ENCODE data around the gene TXNDC15.

TXNDC15 gene

DNA sequence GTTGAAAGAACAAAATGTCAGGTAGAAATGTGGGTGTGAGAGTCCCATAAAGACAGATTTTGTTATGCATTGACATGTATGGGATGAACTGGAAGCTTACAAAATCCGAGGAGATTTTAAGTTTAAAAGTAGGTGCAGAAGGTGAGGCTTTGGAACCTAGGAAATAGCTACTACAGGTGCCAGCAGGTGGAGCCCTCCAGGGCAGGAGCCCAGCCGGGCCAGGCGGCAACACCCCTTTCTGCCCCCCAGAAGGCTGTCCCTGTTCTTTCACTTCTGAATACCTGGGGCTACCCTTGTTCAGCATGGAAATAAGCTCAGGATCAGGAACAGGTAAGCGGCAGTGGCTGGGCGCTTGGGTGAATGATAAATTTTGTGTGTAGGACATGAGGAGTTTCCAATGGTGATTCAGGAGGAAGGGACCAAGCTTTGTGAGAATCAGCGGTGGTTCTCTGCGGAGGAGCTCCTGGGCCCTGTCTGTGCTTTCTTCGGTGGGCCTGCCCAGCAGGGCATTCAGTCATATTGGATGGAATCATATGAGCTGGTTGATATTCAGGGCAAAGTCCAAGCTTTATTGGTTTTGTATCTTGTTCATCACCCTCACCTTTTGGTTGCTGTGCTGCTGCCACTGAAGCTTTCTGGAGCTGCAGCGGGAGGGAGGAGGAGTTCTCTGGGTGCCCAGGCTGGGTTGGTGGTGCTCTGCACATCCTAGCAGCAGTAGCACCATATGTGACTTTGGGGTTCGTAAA lies 43.1 kb downstream of the TXNDC15 start:
- no peak overlapping the region for H3K4me2 ChIP-seq (ENCODE audit: low read length)
- no peaks in the 10 kb centered on the region for H3K27me3 ChIP-seq (ENCODE audit: control insufficient read depth, low read length)
- no peak overlapping the region for H3K4me3 ChIP-seq (ENCODE audit: low read length)
- no peaks in the 10 kb centered on the region for H3K9me3 ChIP-seq (ENCODE audit: control insufficient read depth, insufficient read depth, low read length)
- no peak overlapping the region for H3K27ac ChIP-seq (ENCODE audit: low read depth, low read length)
- no peaks in the 10 kb centered on the region for H3K4me1 ChIP-seq (ENCODE audit: control insufficient read depth, low read length)
- H3K9me2 ChIP-seq (replicated peaks; ENCODE audit: control insufficient read depth, low read length) = no peaks in the 10 kb centered on the region
- peaks cover 26% of the 10 kb centered on the region for H3K79me2 ChIP-seq (ENCODE audit: control insufficient read depth, low read length)
- TF ChIP-seq, protein P1, sequence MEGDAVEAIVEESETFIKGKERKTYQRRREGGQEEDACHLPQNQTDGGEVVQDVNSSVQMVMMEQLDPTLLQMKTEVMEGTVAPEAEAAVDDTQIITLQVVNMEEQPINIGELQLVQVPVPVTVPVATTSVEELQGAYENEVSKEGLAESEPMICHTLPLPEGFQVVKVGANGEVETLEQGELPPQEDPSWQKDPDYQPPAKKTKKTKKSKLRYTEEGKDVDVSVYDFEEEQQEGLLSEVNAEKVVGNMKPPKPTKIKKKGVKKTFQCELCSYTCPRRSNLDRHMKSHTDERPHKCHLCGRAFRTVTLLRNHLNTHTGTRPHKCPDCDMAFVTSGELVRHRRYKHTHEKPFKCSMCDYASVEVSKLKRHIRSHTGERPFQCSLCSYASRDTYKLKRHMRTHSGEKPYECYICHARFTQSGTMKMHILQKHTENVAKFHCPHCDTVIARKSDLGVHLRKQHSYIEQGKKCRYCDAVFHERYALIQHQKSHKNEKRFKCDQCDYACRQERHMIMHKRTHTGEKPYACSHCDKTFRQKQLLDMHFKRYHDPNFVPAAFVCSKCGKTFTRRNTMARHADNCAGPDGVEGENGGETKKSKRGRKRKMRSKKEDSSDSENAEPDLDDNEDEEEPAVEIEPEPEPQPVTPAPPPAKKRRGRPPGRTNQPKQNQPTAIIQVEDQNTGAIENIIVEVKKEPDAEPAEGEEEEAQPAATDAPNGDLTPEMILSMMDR (IDR thresholded peaks at IDR 0.05; ENCODE audit: low read depth, low read length, poor library complexity, severe bottlenecking) = peak; percentile 70
- TF ChIP-seq EZH2phosphoT487 (IDR thresholded peaks at IDR 0.05; ENCODE audit: borderline replicate concordance, low read length) = no peak
- peaks cover 77% of the 10 kb centered on the region for H3K36me3 ChIP-seq (ENCODE audit: control insufficient read depth, low read length)
- no peaks in the 10 kb centered on the region for H4K20me1 ChIP-seq (ENCODE audit: control insufficient read depth, insufficient read depth, low read depth, low read length)
- H3F3A ChIP-seq (ENCODE audit: control insufficient read depth, insufficient read depth) = no peaks in the 10 kb centered on the region

DNA sequence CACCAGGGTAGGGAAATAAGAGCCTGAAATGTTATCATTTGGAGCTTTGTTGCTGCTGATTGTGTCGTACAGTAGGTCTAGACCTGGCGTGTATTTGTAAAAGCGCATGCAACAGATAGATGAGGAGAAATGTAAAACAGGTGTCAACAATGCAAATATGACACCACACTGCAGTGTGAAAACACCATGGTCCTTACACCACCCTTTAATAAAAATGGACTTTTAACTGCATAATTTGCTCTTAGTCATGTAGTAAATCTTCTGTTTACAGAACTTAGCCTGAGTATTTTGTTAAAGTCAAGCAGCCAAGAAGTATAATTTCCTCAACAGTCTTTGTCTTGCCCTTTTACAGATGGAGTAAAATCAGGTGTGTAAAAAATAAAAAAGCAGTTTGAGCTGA lies 44.7 kb downstream of the TXNDC15 start:
- Histone ChIP-seq H3K27me3 (ENCODE audit: control insufficient read depth, low read length) (no peaks in the 10 kb centered on the region), H3K9me3 (ENCODE audit: control insufficient read depth, insufficient read depth, low read length) (no peaks in the 10 kb centered on the region), H3K4me2 (ENCODE audit: low read length) (no peak overlapping the region), H3K27ac (ENCODE audit: low read depth, low read length) (no peak overlapping the region), H3K4me1 (ENCODE audit: control insufficient read depth, low read length) (no peaks in the 10 kb centered on the region), H3K9me2 (replicated peaks; ENCODE audit: control insufficient read depth, low read length) (no peaks in the 10 kb centered on the region), H4K20me1 (ENCODE audit: control insufficient read depth, insufficient read depth, low read depth, low read length) (no peaks in the 10 kb centered on the region), H3K36me3 (ENCODE audit: control insufficient read depth, low read length) (peaks cover 65% of the 10 kb centered on the region), H3K79me2 (ENCODE audit: control insufficient read depth, low read length) (peaks cover 21% of the 10 kb centered on the region), H3F3A (ENCODE audit: control insufficient read depth, insufficient read depth) (no peaks in the 10 kb centered on the region), H3K4me3 (ENCODE audit: low read length) (no peak overlapping the region)
- TF ChIP-seq, protein P1 (IDR thresholded peaks at IDR 0.05; ENCODE audit: low read depth, low read length, poor library complexity, severe bottlenecking) = no peak
- TF ChIP-seq EZH2phosphoT487 (IDR thresholded peaks at IDR 0.05; ENCODE audit: borderline replicate concordance, low read length) = no peak

DNA sequence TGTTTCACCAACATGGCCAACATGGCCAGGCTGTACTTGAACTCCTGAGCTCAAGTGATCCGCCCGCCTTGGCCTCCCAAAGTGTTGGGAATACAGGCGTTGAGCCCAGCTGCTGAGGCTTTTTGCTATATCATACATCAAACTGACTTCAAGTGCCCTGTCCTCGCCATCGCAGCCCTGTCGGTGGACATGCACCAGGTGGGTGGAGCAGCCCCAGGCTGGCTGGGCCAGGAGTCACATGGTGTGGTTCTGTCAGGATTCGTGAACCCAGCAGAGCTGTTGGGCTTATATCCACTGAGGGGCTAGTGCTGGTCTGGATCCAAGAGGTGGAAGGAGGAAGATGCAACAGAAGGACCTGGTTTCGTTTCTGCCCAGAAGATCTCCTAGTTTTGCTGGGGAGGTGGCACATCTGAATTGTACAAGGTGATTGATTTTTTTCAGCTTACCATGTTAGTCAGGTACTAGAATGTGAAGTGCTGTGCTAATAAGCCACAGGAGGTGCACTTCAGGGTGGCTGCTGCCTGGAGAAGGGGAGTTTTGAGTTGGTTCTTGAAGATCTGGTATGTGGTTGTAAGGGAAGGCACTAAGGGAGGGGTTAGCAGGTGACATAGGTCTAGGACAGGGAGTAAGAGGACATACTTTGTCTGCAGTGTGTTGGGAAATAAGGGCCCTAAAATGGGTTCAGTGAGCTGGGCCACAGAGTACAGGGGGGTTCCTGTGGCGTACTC lies 46.8 kb downstream of the TXNDC15 start:
- H3K4me2 ChIP-seq (ENCODE audit: low read length) = no peak overlapping the region
- no peaks in the 10 kb centered on the region for H3K4me1 ChIP-seq (ENCODE audit: control insufficient read depth, low read length)
- no peaks in the 10 kb centered on the region for H3K27me3 ChIP-seq (ENCODE audit: control insufficient read depth, low read length)
- TF ChIP-seq, protein P1 (IDR thresholded peaks at IDR 0.05; ENCODE audit: low read depth, low read length, poor library complexity, severe bottlenecking) = no peak
- no peak for TF ChIP-seq EZH2phosphoT487 (IDR thresholded peaks at IDR 0.05; ENCODE audit: borderline replicate concordance, low read length)
- no peak overlapping the region for H3K27ac ChIP-seq (ENCODE audit: low read depth, low read length)
- no peaks in the 10 kb centered on the region for H3F3A ChIP-seq (ENCODE audit: control insufficient read depth, insufficient read depth)
- H3K9me3 ChIP-seq (ENCODE audit: control insufficient read depth, insufficient read depth, low read length) = no peaks in the 10 kb centered on the region
- no peaks in the 10 kb centered on the region for H3K9me2 ChIP-seq (replicated peaks; ENCODE audit: control insufficient read depth, low read length)
- peaks cover 46% of the 10 kb centered on the region for H3K36me3 ChIP-seq (ENCODE audit: control insufficient read depth, low read length)
- H3K4me3 ChIP-seq (ENCODE audit: low read length) = no peak overlapping the region
- H4K20me1 ChIP-seq (ENCODE audit: control insufficient read depth, insufficient read depth, low read depth, low read length) = no peaks in the 10 kb centered on the region
- H3K79me2 ChIP-seq (ENCODE audit: control insufficient read depth, low read length) = peaks cover 21% of the 10 kb centered on the region
